K562 (cell line): ENCODE data around the gene EFHC1. TPM values are rescaled to one million over a fixed set of nuclear protein-coding genes. Genes with fewer than 3 reads are reported as not detected.

Source experiments
- BHLHE40 ChIP-seq: IDR thresholded peaks from 2 replicates; pipeline ENCODE4 v1.6.1; 2011; ENCODE audit warnings: low read length, improper control_type of control experiment
- CBFA2T2 ChIP-seq: fragments of 450-650 bp; conservative IDR thresholded peaks from 2 replicates; pipeline ENCODE4 v1.6.1; 2017; ENCODE audit warnings: mild to moderate bottlenecking
- CBFA2T3 ChIP-seq: fragments of 450-650 bp; IDR thresholded peaks from 2 replicates; pipeline ENCODE4 v1.6.1; 2017
- CREM ChIP-seq: IDR thresholded peaks from 2 replicates; pipeline ENCODE4 v1.6.1; 2014; ENCODE audit warnings: antibody characterized with exemption, low read depth
- KDM5B ChIP-seq: fragments of 200-600 bp; sonication (generic); IDR thresholded peaks from 2 replicates; pipeline ENCODE4 v1.6.1; 2012; ENCODE audit warnings: low read depth, mild to moderate bottlenecking, moderate library complexity, low read length, control low read depth, inconsistent platforms; ENCODE audit not compliant: insufficient replicate concordance
- MEIS2 ChIP-seq: fragments of 450-650 bp; IDR thresholded peaks from 2 replicates; pipeline ENCODE4 v1.6.1; 2014; ENCODE audit warnings: mild to moderate bottlenecking; ENCODE audit not compliant: partially characterized antibody
- NCOR1 ChIP-seq: fragments of 450-650 bp; IDR thresholded peaks from 2 replicates; pipeline ENCODE4 v1.6.1; 2016; ENCODE audit warnings: mild to moderate bottlenecking, moderate library complexity
- RCOR1 ChIP-seq, 2 experiments: IDR thresholded peaks; 2 replicates each; pipeline ENCODE4 v1.6.1; 2012; ENCODE audit warnings: low read depth in 2 of 2, low read length in 2 of 2, borderline replicate concordance in 1 of 2, improper control_type of control experiment in 1 of 2
- SNIP1 ChIP-seq: fragments of 450-650 bp; IDR thresholded peaks from 2 replicates; pipeline ENCODE4 v1.7.1; 2017; ENCODE audit warnings: low read depth, mild to moderate bottlenecking
- TAL1 ChIP-seq: fragments of 450-650 bp; IDR thresholded peaks from 2 replicates; pipeline ENCODE4 v1.6.1; 2016; ENCODE audit warnings: mild to moderate bottlenecking
- TCF3 ChIP-seq: sonication (generic); formaldehyde crosslinking; IDR thresholded peaks from 2 replicates; pipeline ENCODE4 v1.4.0; 2020; ENCODE audit warnings: mild to moderate bottlenecking, missing genetic modification reagents
- ZC3H11A ChIP-seq: IDR thresholded peaks from 2 replicates; pipeline ENCODE4 v1.6.1; 2012; ENCODE audit warnings: low read depth, low read length, improper control_type of control experiment
- ZNF174 ChIP-seq: fragments of 250-450 bp; sonication (Bioruptor Pico); IDR thresholded peaks from 2 replicates; pipeline ENCODE4 v1.4.0; 2020; ENCODE audit warnings: mild to moderate bottlenecking
- polyA plus RNA-seq, 8 experiments: library from polyadenylated mRNA; depleted of rRNA in 4 of 8; stranded (reverse) in 5 of 8; unstranded in 3 of 8; fragments of >200 nt; fragmentation: Nextera tagmentation in 2 of 8; fragmentation: Illumina TruSeq in 1 of 8; extraction: Ambion mirVana in 2 of 8; extraction: Trizol in 1 of 8; gene quantifications; 2 replicates each; pipeline versions ENCODE4 v1.2.1 to v1.2.3, GENCODE V29; 2011 to 2014; ENCODE audit warnings: inconsistent platforms in 1 of 8, missing spikeins in 1 of 8
- total RNA-seq, 7 experiments: library from RNA; depleted of rRNA in 6 of 7; stranded (reverse); fragments of >200 nt in 6 of 7; fragmentation: Illumina TruSeq in 2 of 7; extraction: Trizol in 2 of 7; gene quantifications; 2 replicates each; pipeline versions ENCODE4 v1.2.1 to v1.2.3, GENCODE V29; 2011 to 2021; ENCODE audit warnings: low replicate concordance in 1 of 7
- TF ChIP-seq, protein P1 (sequence below): sonication (generic); formaldehyde crosslinking; IDR thresholded peaks from 2 replicates; pipeline ENCODE4 v1.9.0; 2022; ENCODE audit warnings: mild to moderate bottlenecking, missing genetic modification reagents
- TF ChIP-seq, protein P2 (sequence below), 2 experiments: IDR thresholded peaks in 1 of 2; conservative IDR thresholded peaks in 1 of 2; 2 replicates each; pipeline ENCODE4 v1.6.1; 2016; ENCODE audit warnings: low read depth in 2 of 2, mild to moderate bottlenecking in 1 of 2, missing compliant biosample characterization in 1 of 2, missing genetic modification characterization in 1 of 2, moderate library complexity in 1 of 2
- TF ChIP-seq, protein P3 (sequence below): IDR thresholded peaks from 3 replicates; pipeline ENCODE4 v1.6.1; 2011; ENCODE audit warnings: borderline replicate concordance, mild to moderate bottlenecking, moderate library complexity; ENCODE audit not compliant: insufficient read length; ENCODE audit errors: extremely low read depth

EFHC1 gene
- total and polyA plus RNA-seq, 9 of the 15 experiments (the other 6 are each of a cell fraction or from before 2014, with no cell fraction given): 9.5 to 31.0 (median 14.9) TPM

DNA sequence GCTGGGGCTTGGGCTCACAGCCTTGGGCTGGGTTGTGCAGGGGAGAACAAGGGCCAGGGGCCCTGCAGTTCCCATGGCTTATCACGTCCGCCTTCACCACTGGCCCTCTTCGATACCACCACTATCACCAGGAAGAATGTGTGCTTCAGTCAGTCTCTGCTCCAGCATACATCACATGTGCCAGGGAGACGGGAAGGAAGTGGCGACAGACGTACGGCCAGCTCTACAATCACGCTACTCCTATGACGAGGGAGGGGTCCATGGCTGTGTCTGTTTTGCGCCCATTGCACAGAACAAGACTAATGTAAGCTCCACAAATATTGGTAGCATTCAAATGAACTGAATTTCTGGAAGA lies 84.6 kb downstream of the EFHC1 start (continued):
- TF ChIP-seq SNIP1: no peak
- TF ChIP-seq BHLHE40: peak; percentile 27; the same call in 1 of the 2 replicates
- TF ChIP-seq TCF3: peak; percentile 70
- TF ChIP-seq, protein P1, sequence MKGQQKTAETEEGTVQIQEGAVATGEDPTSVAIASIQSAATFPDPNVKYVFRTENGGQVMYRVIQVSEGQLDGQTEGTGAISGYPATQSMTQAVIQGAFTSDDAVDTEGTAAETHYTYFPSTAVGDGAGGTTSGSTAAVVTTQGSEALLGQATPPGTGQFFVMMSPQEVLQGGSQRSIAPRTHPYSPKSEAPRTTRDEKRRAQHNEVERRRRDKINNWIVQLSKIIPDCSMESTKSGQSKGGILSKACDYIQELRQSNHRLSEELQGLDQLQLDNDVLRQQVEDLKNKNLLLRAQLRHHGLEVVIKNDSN (CRISPR knock-in tag): 0 out of 2 replicates have a peak, but pooled peaks have one; percentile 29
- TF ChIP-seq NCOR1: peak; percentile 61; the same call in 1 of the 2 replicates
- no peak for TF ChIP-seq ZNF174 (CRISPR knock-in tag)
- TF ChIP-seq, protein P2, sequence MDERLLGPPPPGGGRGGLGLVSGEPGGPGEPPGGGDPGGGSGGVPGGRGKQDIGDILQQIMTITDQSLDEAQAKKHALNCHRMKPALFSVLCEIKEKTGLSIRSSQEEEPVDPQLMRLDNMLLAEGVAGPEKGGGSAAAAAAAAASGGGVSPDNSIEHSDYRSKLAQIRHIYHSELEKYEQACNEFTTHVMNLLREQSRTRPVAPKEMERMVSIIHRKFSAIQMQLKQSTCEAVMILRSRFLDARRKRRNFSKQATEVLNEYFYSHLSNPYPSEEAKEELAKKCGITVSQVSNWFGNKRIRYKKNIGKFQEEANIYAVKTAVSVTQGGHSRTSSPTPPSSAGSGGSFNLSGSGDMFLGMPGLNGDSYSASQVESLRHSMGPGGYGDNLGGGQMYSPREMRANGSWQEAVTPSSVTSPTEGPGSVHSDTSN (CRISPR knock-in tag; IDR thresholded peaks at IDR 0.05; ENCODE audit: low read depth): no peak
- TF ChIP-seq, protein P2 (tag; conservative IDR thresholded peaks at IDR 0.05; ENCODE audit: low read depth): 0 out of 2 replicates have a peak, but pooled peaks have one; percentile 12
- TF ChIP-seq, protein P3, sequence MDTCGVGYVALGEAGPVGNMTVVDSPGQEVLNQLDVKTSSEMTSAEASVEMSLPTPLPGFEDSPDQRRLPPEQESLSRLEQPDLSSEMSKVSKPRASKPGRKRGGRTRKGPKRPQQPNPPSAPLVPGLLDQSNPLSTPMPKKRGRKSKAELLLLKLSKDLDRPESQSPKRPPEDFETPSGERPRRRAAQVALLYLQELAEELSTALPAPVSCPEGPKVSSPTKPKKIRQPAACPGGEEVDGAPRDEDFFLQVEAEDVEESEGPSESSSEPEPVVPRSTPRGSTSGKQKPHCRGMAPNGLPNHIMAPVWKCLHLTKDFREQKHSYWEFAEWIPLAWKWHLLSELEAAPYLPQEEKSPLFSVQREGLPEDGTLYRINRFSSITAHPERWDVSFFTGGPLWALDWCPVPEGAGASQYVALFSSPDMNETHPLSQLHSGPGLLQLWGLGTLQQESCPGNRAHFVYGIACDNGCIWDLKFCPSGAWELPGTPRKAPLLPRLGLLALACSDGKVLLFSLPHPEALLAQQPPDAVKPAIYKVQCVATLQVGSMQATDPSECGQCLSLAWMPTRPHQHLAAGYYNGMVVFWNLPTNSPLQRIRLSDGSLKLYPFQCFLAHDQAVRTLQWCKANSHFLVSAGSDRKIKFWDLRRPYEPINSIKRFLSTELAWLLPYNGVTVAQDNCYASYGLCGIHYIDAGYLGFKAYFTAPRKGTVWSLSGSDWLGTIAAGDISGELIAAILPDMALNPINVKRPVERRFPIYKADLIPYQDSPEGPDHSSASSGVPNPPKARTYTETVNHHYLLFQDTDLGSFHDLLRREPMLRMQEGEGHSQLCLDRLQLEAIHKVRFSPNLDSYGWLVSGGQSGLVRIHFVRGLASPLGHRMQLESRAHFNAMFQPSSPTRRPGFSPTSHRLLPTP: no peak
- TF ChIP-seq TAL1: peak; percentile 46; the same call in 1 of the 2 replicates
- TF ChIP-seq CBFA2T2: peak; percentile 64
- TF ChIP-seq MEIS2: peak; percentile 64
- peak; percentile 13 for TF ChIP-seq KDM5B
- TF ChIP-seq RCOR1 (IDR thresholded peaks at IDR 0.05; ENCODE audit: borderline replicate concordance in 1 of 2, low read depth in 2 of 2, low read length in 2 of 2): 0 out of 4 replicates have a peak, but pooled peaks of 1 of the 2 experiments have one; percentile 5
- no peak for TF ChIP-seq ZC3H11A
- peak; percentile 40; the same call in 1 of the 2 replicates for TF ChIP-seq CREM
- TF ChIP-seq CBFA2T3: peak; percentile 82
